ENCODE results near the gene BTG3.

The BTG3 gene

DNA sequence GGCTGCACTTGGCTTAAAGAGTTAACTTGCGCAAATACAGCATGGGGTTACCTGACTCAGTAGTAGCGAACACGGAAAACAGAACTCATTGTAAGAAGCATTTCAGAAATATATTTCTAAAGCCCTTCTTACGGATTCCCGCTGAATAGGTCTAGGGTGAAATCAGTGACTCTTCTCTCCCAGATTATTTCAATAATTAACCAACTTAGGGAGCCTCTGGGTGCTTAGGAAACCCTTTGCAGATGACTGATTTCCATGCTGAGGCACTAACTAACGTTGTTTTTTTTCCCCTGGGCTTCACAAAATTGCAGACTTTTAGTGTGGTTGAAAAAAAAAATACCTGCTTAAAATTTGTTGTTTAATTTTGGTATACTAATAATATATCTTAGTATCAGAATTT, 40.3 kb downstream of the BTG3 start:
- DNase-seq (ENCODE audit: low spot score), result no peak
- POLR2A ChIA-PET (ENCODE audit: low non-redundant PET), result no interaction called here
- CTCF ChIA-PET, result no interaction called here
- no peak overlapping the region for H3K27ac ChIP-seq
- TF ChIP-seq, protein P1, sequence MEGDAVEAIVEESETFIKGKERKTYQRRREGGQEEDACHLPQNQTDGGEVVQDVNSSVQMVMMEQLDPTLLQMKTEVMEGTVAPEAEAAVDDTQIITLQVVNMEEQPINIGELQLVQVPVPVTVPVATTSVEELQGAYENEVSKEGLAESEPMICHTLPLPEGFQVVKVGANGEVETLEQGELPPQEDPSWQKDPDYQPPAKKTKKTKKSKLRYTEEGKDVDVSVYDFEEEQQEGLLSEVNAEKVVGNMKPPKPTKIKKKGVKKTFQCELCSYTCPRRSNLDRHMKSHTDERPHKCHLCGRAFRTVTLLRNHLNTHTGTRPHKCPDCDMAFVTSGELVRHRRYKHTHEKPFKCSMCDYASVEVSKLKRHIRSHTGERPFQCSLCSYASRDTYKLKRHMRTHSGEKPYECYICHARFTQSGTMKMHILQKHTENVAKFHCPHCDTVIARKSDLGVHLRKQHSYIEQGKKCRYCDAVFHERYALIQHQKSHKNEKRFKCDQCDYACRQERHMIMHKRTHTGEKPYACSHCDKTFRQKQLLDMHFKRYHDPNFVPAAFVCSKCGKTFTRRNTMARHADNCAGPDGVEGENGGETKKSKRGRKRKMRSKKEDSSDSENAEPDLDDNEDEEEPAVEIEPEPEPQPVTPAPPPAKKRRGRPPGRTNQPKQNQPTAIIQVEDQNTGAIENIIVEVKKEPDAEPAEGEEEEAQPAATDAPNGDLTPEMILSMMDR (conservative IDR thresholded peaks at IDR 0.05; ENCODE audit: low read depth), result no peak

DNA sequence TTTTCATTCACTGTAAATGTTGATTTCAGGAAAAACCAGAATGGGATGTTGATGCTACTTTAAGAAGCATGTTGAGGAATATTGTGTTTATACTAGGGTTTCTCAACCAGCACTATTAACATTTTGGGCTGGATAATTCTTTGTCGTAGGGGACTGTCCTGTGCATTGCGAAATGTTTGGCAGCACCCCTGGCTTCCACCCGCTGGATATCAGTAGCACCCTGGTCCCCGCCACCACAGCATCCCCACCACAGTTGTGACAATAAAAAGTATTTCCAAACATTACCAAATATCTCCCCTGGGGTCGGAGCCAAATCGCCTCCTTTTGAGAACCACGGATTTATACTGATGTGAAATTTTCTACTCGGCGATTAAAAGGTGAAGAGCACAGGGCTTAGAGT, 41.9 kb downstream of the BTG3 start:
- TF ChIP-seq, protein P1 (conservative IDR thresholded peaks at IDR 0.05; ENCODE audit: low read depth), result no peak
- H3K27ac ChIP-seq, result no peak overlapping the region
- CTCF ChIA-PET, result interaction anchor here (1.0 to 1.1 kb wide), 2 partner anchors 15 to 26 kb away, joined by 3 to 5 read pairs; no protein-coding TSS in a partner anchor
- DNase-seq (ENCODE audit: low spot score), result no peak
- POLR2A ChIA-PET (ENCODE audit: low non-redundant PET), result no interaction called here

- H3K27ac ChIP-seq, result no peak overlapping the region
- ChIA-PET POLR2A (ENCODE audit: low non-redundant PET) (no interaction called here), CTCF (no interaction called here)
- DNase-seq (ENCODE audit: low spot score), result no peak
- TF ChIP-seq, protein P1 (conservative IDR thresholded peaks at IDR 0.05; ENCODE audit: low read depth), result no peak
Observed at GRCh38 chr21:17560377-17561025, 52.2 kb downstream of the BTG3 start.

GRCh38 chr21:17554679-17555465, 57.8 kb downstream of the BTG3 start:
- peak; percentile 43 for DNase-seq (ENCODE audit: low spot score)
- ChIA-PET CTCF (interaction anchor here (0.5 to 1.6 kb wide), 9 partner anchors 10 to 1677 kb away, joined by 3 to 14 read pairs (median 3); no protein-coding TSS in a partner anchor), POLR2A (ENCODE audit: low non-redundant PET) (no interaction called here)
- H3K27ac ChIP-seq, result no peak overlapping the region
- TF ChIP-seq, protein P1 (conservative IDR thresholded peaks at IDR 0.05; ENCODE audit: low read depth), result peak; percentile 24

DNA sequence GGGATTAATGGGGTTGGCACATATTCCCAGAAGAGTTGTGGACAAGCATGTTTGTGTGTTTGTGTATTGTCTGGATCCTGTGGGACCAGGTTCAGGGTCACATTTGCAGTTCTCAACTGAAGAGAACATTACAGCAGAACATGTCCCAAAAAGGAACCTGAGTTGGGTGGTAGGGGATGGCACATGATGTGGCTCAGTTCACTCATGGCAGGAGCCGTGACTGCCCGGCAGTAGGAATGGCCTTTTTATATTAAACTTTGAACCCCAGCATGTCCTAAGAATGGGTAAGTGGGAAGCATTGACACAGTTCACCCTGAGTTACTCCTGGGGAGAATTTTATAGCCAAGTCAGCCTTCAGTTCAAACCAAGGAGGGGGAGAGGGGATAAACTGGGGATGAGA, 58.6 kb downstream of the BTG3 start:
- CTCF ChIA-PET, result interaction anchor here (0.5 to 1.6 kb wide), 8 partner anchors 10 to 1676 kb away, joined by 3 to 14 read pairs (median 3); no protein-coding TSS in a partner anchor
- POLR2A ChIA-PET (ENCODE audit: low non-redundant PET), result no interaction called here
- DNase-seq (ENCODE audit: low spot score), result no peak
- TF ChIP-seq, protein P1 (conservative IDR thresholded peaks at IDR 0.05; ENCODE audit: low read depth), result no peak
- H3K27ac ChIP-seq, result no peak overlapping the region

GRCh38 chr21:17552410-17552809, 60.3 kb downstream of the BTG3 start:
- CTCF ChIA-PET, result no interaction called here
- POLR2A ChIA-PET (ENCODE audit: low non-redundant PET), result no interaction called here
- no peak overlapping the region for H3K27ac ChIP-seq
- DNase-seq (ENCODE audit: low spot score), result no peak
- TF ChIP-seq, protein P1 (conservative IDR thresholded peaks at IDR 0.05; ENCODE audit: low read depth), result no peak
